DOHH2 (cell line): ENCODE measurements around the gene OBSCN.

Experiments used
- H3F3A ChIP-seq: fragments of 200-600 bp; sonication (generic), shearing (Covaris generic); 2 replicates; pipeline ENCODE4 v1.6.0; 2016; ENCODE audit warnings: antibody characterized with exemption, mild to moderate bottlenecking; ENCODE audit not compliant: control insufficient read depth, insufficient read depth
- H3K27ac ChIP-seq: fragments of 200-600 bp; sonication (generic); 2 replicates; pipeline ENCODE4 v1.5.1; 2014; ENCODE audit warnings: low read depth, mild to moderate bottlenecking, low read length, moderate library complexity
- H3K27me3 ChIP-seq: fragments of 200-600 bp; sonication (generic); 2 replicates; pipeline ENCODE4 v1.6.1; 2014; ENCODE audit warnings: mild to moderate bottlenecking, low read length, mixed read lengths; ENCODE audit not compliant: control insufficient read depth
- H3K36me3 ChIP-seq: fragments of 200-600 bp; sonication (generic); 2 replicates; pipeline ENCODE4 v1.6.1; 2014; ENCODE audit warnings: mild to moderate bottlenecking, low read length, moderate library complexity, mixed read lengths; ENCODE audit not compliant: control insufficient read depth
- H3K4me1 ChIP-seq: fragments of 200-600 bp; sonication (generic); 2 replicates; pipeline ENCODE4 v1.6.1; 2014; ENCODE audit warnings: mild to moderate bottlenecking, low read length, mixed read lengths; ENCODE audit not compliant: control insufficient read depth
- H3K4me2 ChIP-seq: fragments of 200-600 bp; sonication (generic); 2 replicates; pipeline ENCODE4 v1.6.0; 2014; ENCODE audit warnings: mild to moderate bottlenecking, low read length, moderate library complexity
- H3K4me3 ChIP-seq: fragments of 200-600 bp; sonication (generic); 2 replicates; pipeline ENCODE4 v1.5.1; 2014; ENCODE audit warnings: mild to moderate bottlenecking, low read length, mixed read lengths
- H3K79me2 ChIP-seq: fragments of 200-600 bp; sonication (generic); 2 replicates; pipeline ENCODE4 v1.6.1; 2014; ENCODE audit warnings: mild to moderate bottlenecking, low read length, mixed read lengths; ENCODE audit not compliant: control insufficient read depth
- H3K9me2 ChIP-seq: fragments of 200-600 bp; sonication (generic); replicated peaks from 2 replicates; pipeline ENCODE4 v1.6.1; 2014; ENCODE audit warnings: mild to moderate bottlenecking, low read length, mixed read lengths; ENCODE audit not compliant: control insufficient read depth
- H3K9me3 ChIP-seq: fragments of 200-600 bp; sonication (generic); 2 replicates; pipeline ENCODE4 v1.6.1; 2014; ENCODE audit warnings: antibody characterized with exemption, low read length, mixed read lengths; ENCODE audit not compliant: control insufficient read depth, insufficient read depth
- H4K20me1 ChIP-seq: fragments of 200-600 bp; sonication (generic); 2 replicates; pipeline ENCODE4 v1.6.0; 2014; ENCODE audit warnings: low read depth, mild to moderate bottlenecking, antibody characterized with exemption, low read length, moderate library complexity; ENCODE audit not compliant: control insufficient read depth, insufficient read depth
- CTCF ChIP-seq: fragments of 200-600 bp; sonication (generic); IDR thresholded peaks from one replicate; pipeline ENCODE4 v1.5.1; 2014; ENCODE audit warnings: antibody characterized with exemption, mild to moderate bottlenecking, low read depth, low read length; ENCODE audit not compliant: poor library complexity, severe bottlenecking
- EZH2phosphoT487 ChIP-seq: fragments of 200-600 bp; sonication (generic); IDR thresholded peaks from 2 replicates; pipeline ENCODE4 v1.6.1; 2017; ENCODE audit warnings: borderline replicate concordance, mild to moderate bottlenecking, antibody characterized with exemption, low read length, moderate library complexity, mixed read lengths

The OBSCN gene

GRCh38 chr1:228178737-228179684 is 28.8 kb upstream of the OBSCN start:
- Histone ChIP-seq H3K27ac (no peak overlapping the region), H4K20me1 (no peaks in the 10 kb centered on the region), H3K79me2 (peaks cover 6% of the 10 kb centered on the region; the same call in 1 of the 2 replicates), H3K4me1 (peaks cover 3% of the 10 kb centered on the region; the same call in 1 of the 2 replicates), H3F3A (no peaks in the 10 kb centered on the region), H3K27me3 (no peaks in the 10 kb centered on the region), H3K9me3 (peaks cover 5% of the 10 kb centered on the region; the same call in 1 of the 2 replicates), H3K9me2 (no peaks in the 10 kb centered on the region), H3K36me3 (peaks cover 9% of the 10 kb centered on the region; the same call in 1 of the 2 replicates), H3K4me2 (no peak overlapping the region), H3K4me3 (no peak overlapping the region)
- TF ChIP-seq CTCF (no peak), EZH2phosphoT487 (no peak)

- TF ChIP-seq CTCF (peak; percentile 44), EZH2phosphoT487 (no peak)
- no peaks in the 10 kb centered on the region for H3F3A ChIP-seq
- no peak overlapping the region for H3K4me3 ChIP-seq
- H3K27me3 ChIP-seq = no peaks in the 10 kb centered on the region
- no peak overlapping the region for H3K4me2 ChIP-seq
- no peaks in the 10 kb centered on the region for H4K20me1 ChIP-seq
- H3K36me3 ChIP-seq = no peaks in the 10 kb centered on the region; the same call in 1 of the 2 replicates
- no peaks in the 10 kb centered on the region for H3K9me3 ChIP-seq
- no peak overlapping the region for H3K27ac ChIP-seq
- no peaks in the 10 kb centered on the region for H3K9me2 ChIP-seq
- no peaks in the 10 kb centered on the region for H3K4me1 ChIP-seq
- H3K79me2 ChIP-seq = no peaks in the 10 kb centered on the region
Observed at GRCh38 chr1:228180271-228180958, 27.4 kb upstream of the OBSCN start.

- no peak overlapping the region for H3K4me2 ChIP-seq
- no peaks in the 10 kb centered on the region for H3K9me3 ChIP-seq
- TF ChIP-seq EZH2phosphoT487 = no peak
- TF ChIP-seq CTCF = no peak
Observed at GRCh38 chr1:228180959-228181644, 26.7 kb upstream of the OBSCN start.

More at GRCh38 chr1:228180959-228181644, 26.7 kb upstream of the OBSCN start:
- no peaks in the 10 kb centered on the region for H3K4me1 ChIP-seq
- no peaks in the 10 kb centered on the region for H4K20me1 ChIP-seq
- H3K79me2 ChIP-seq = no peaks in the 10 kb centered on the region
- no peaks in the 10 kb centered on the region for H3K9me2 ChIP-seq
- H3K4me3 ChIP-seq = no peak overlapping the region
- no peaks in the 10 kb centered on the region for H3K27me3 ChIP-seq
- H3F3A ChIP-seq = no peaks in the 10 kb centered on the region
- H3K27ac ChIP-seq = no peak overlapping the region
- H3K36me3 ChIP-seq = no peaks in the 10 kb centered on the region
